ENCODE data around the gene RAB23. TPM values are rescaled to one million over a fixed set of nuclear protein-coding genes. Genes with fewer than 3 reads are reported as not detected.

Gene RAB23
- total and polyA plus RNA-seq, 12 donors, result 3.1 to 16.5 (median 10.1) TPM

- intact Hi-C loops (cut with DNase I), result no loop called here
- DNase-seq (no peak), ATAC-seq (no peak)
- H3K9me3 ChIP-seq, result peaks cover 0 to 4% (median 0%) of the 10 kb centered on the region in 11 donors
- H3K4me1 ChIP-seq, result no peaks in the 10 kb centered on the region
- TF ChIP-seq, protein P1, sequence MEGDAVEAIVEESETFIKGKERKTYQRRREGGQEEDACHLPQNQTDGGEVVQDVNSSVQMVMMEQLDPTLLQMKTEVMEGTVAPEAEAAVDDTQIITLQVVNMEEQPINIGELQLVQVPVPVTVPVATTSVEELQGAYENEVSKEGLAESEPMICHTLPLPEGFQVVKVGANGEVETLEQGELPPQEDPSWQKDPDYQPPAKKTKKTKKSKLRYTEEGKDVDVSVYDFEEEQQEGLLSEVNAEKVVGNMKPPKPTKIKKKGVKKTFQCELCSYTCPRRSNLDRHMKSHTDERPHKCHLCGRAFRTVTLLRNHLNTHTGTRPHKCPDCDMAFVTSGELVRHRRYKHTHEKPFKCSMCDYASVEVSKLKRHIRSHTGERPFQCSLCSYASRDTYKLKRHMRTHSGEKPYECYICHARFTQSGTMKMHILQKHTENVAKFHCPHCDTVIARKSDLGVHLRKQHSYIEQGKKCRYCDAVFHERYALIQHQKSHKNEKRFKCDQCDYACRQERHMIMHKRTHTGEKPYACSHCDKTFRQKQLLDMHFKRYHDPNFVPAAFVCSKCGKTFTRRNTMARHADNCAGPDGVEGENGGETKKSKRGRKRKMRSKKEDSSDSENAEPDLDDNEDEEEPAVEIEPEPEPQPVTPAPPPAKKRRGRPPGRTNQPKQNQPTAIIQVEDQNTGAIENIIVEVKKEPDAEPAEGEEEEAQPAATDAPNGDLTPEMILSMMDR (IDR thresholded peaks at IDR 0.05), result no peak
- H3K27ac ChIP-seq, result no peak overlapping the region
- H3K36me3 ChIP-seq, result peaks cover 0 to 85% (median 37%) of the 10 kb centered on the region in 9 donors
- WGBS, 2 donors, result 96 to 97% methylated on average over 11 of the region's 11 CpGs
- H3K4me3 ChIP-seq, result no peak overlapping the region
- no peaks in the 10 kb centered on the region for H3K27me3 ChIP-seq
Measured at GRCh38 chr6:57138026-57138425, 84.1 kb downstream of the RAB23 start.

- no peak for ATAC-seq
- H3K9me3 ChIP-seq, result peaks cover 0 to under 1% (median 0%) of the 10 kb centered on the region in 11 donors
- no peaks in the 10 kb centered on the region for H3K27me3 ChIP-seq
- no peaks in the 10 kb centered on the region for H3K4me1 ChIP-seq
- intact Hi-C loops (cut with DNase I), result no loop called here
- no peak overlapping the region for H3K4me3 ChIP-seq
- TF ChIP-seq, protein P1 (IDR thresholded peaks at IDR 0.05), result no peak
- H3K27ac ChIP-seq, result no peak overlapping the region
- H3K36me3 ChIP-seq, result peaks cover 0 to 82% (median 33%) of the 10 kb centered on the region in 9 donors
- DNase-seq, result no peak
- WGBS, 2 donors, result 97 to 100% methylated on average over 2 of the region's 2 CpGs
Measured at GRCh38 chr6:57137350-57137749, 84.8 kb downstream of the RAB23 start.

Other genes with a start within 250 kb of the RAB23 start
- gene KIAA1586, start 175.6 kb downstream of the RAB23 start, total RNA-seq, result 10 to 100 TPM in 1 of 10 donors, 1 to 10 TPM in 9; 5.7 to 10.4 (median 8.1) TPM
- 1 to 10 TPM; 1.8 to 3.1 TPM for gene KIAA1586, start 175.6 kb downstream of the RAB23 start, polyA plus RNA-seq
- 10 to 100 TPM; 19.8 to 33.2 (median 26.8) TPM for gene ZNF451, start 132.1 kb downstream of the RAB23 start, total RNA-seq
- 10 to 100 TPM in 1 of 2 donors, 1 to 10 TPM in 1; 4.9 to 18.6 TPM for gene ZNF451, start 132.1 kb downstream of the RAB23 start, polyA plus RNA-seq
- gene BAG2, start 50.0 kb downstream of the RAB23 start, total RNA-seq, result 10 to 100 TPM in 4 of 10 donors, 1 to 10 TPM in 6; 7.2 to 15.6 (median 9.7) TPM
- 1 to 10 TPM; 3.9 to 6.4 TPM for gene BAG2, start 50.0 kb downstream of the RAB23 start, polyA plus RNA-seq
- gene PRIM2, start 95.3 kb upstream of the RAB23 start, total RNA-seq, result 1 to 10 TPM; 3.0 to 5.5 (median 4.1) TPM
- gene PRIM2, start 95.3 kb upstream of the RAB23 start, polyA plus RNA-seq, result 1 to 10 TPM; 2.5 to 3.4 TPM

Data from heart right ventricle (tissue), 16 donors.